Keratinocyte (primary cell): Measurements from ENCODE around the gene TTC16. TPM values are rescaled to one million over a fixed set of nuclear protein-coding genes. Genes with fewer than 3 reads are reported as not detected.

ENCODE experiments used
- DNase-seq: peaks from one replicate; pipeline ENCODE4 v3.0.0-alpha.2; 2011; ENCODE audit warnings: low read depth, missing footprints, low spot score
- FAIRE-seq: peaks from 2 replicates; lab custom pipeline; 2011; peaks lifted over from hg19 to GRCh38; lab: Jason Lieb, UNC
- H2AFZ ChIP-seq: 2 replicates; pipeline ENCODE4 v1.6.0; 2012; ENCODE audit warnings: low read length, control low read depth, inconsistent platforms; ENCODE audit not compliant: control insufficient read depth
- H3K27ac ChIP-seq: 2 replicates; pipeline ENCODE4 v1.5.1; 2011; ENCODE audit warnings: low read length; ENCODE audit not compliant: control insufficient read depth, insufficient read depth
- H3K27me3 ChIP-seq: 3 replicates; pipeline ENCODE4 v1.6.0; 2011; ENCODE audit warnings: low read length; ENCODE audit not compliant: control insufficient read depth, insufficient read depth; ENCODE audit errors: extremely low read depth
- H3K36me3 ChIP-seq, 2 experiments: 2 replicates in 1 of 2; 3 replicates in 1 of 2; pipeline ENCODE4 v1.5.1; 2011; ENCODE audit warnings: low read length in 2 of 2, mild to moderate bottlenecking in 1 of 2; ENCODE audit not compliant: control insufficient read depth in 2 of 2, insufficient read depth in 2 of 2; ENCODE audit errors: extremely low read depth in 1 of 2
- H3K4me1 ChIP-seq: 3 replicates; pipeline ENCODE4 v1.5.1; 2011; ENCODE audit warnings: low read length; ENCODE audit not compliant: control insufficient read depth, insufficient read depth; ENCODE audit errors: extremely low read depth
- H3K4me2 ChIP-seq: 3 replicates; pipeline ENCODE4 v1.6.0; 2011; ENCODE audit warnings: low read depth, low read length; ENCODE audit not compliant: control insufficient read depth, insufficient read depth; ENCODE audit errors: extremely low read depth
- H3K4me3 ChIP-seq, 3 experiments: fragments of 200-600 bp in 1 of 3; sonication (generic) in 1 of 3; 2 replicates in 2 of 3; 3 replicates in 1 of 3; pipeline ENCODE4 v1.5.1; 2011 to 2016; ENCODE audit warnings: low read length in 3 of 3, mild to moderate bottlenecking in 3 of 3, control low read depth in 2 of 3, inconsistent platforms in 1 of 3, low read depth in 1 of 3, mixed read lengths in 1 of 3, mixed run types in 1 of 3, moderate library complexity in 1 of 3; ENCODE audit not compliant: control insufficient read depth in 2 of 3, insufficient read depth in 2 of 3; ENCODE audit errors: extremely low read depth in 1 of 3
- H3K79me2 ChIP-seq: 2 replicates; pipeline ENCODE4 v1.6.0; 2012; ENCODE audit warnings: low read length; ENCODE audit not compliant: control insufficient read depth, insufficient read depth
- H3K9ac ChIP-seq: 3 replicates; pipeline ENCODE4 v1.6.0; 2011; ENCODE audit warnings: low read length; ENCODE audit not compliant: control insufficient read depth, insufficient read depth; ENCODE audit errors: extremely low read depth
- H3K9me1 ChIP-seq: 3 replicates; pipeline ENCODE4 v1.6.0; 2011; ENCODE audit warnings: low read length; ENCODE audit not compliant: control insufficient read depth, insufficient read depth; ENCODE audit errors: extremely low read depth
- H3K9me3 ChIP-seq: 2 replicates; pipeline ENCODE4 v1.5.1; 2012; ENCODE audit warnings: low read depth, low read length; ENCODE audit not compliant: control insufficient read depth
- H4K20me1 ChIP-seq: 3 replicates; pipeline ENCODE4 v1.6.0; 2011; ENCODE audit warnings: low read length; ENCODE audit not compliant: control insufficient read depth, insufficient read depth; ENCODE audit errors: extremely low read depth
- EZH2 ChIP-seq: IDR thresholded peaks from one replicate; pipeline ENCODE4 v1.6.1; 2012; ENCODE audit warnings: inconsistent platforms, mild to moderate bottlenecking, low read length, moderate library complexity
- dilution Hi-C: fragments of 300-500 bp; cut with MboI; formaldehyde crosslinking; loops from one replicate; pipeline ENCODE4 v1.7.0; 2020; ENCODE audit warnings: low sequenced_read_pairs; ENCODE audit not compliant: extremely low pct_ligation_motif_present
- polyA plus RNA-seq, 5 experiments: library from polyadenylated mRNA; depleted of rRNA in 3 of 5; stranded (reverse) in 3 of 5; stranded (forward) in 1 of 5; unstranded in 1 of 5; fragments of >200 nt; gene quantifications; 1 replicate in 1 of 5; 2 replicates in 3 of 5; 3 replicates in 1 of 5; pipeline versions ENCODE4 v1.2.1 to v1.2.3, GENCODE V29; 2011 to 2012; ENCODE audit warnings: missing spikeins in 2 of 5, low read depth in 1 of 5, low replicate concordance in 1 of 5
- TF ChIP-seq, protein P1 (sequence below), 3 experiments: IDR thresholded peaks in 1 of 3; conservative IDR thresholded peaks in 1 of 3; optimal IDR thresholded peaks in 1 of 3; 2 replicates in 2 of 3; 3 replicates in 1 of 3; pipeline versions ENCODE3 to v1.5.1; 2011; ENCODE audit warnings: low read length in 3 of 3, mild to moderate bottlenecking in 3 of 3, moderate library complexity in 2 of 3, control low read depth in 1 of 3, inconsistent platforms in 1 of 3; ENCODE audit not compliant: insufficient read depth in 2 of 3; ENCODE audit errors: extremely low read depth in 1 of 3

The TTC16 gene
- polyA plus RNA-seq, 1 donor (not counting 4 experiments of a cell fraction or from before 2014, with no cell fraction given) = not detected

DNA sequence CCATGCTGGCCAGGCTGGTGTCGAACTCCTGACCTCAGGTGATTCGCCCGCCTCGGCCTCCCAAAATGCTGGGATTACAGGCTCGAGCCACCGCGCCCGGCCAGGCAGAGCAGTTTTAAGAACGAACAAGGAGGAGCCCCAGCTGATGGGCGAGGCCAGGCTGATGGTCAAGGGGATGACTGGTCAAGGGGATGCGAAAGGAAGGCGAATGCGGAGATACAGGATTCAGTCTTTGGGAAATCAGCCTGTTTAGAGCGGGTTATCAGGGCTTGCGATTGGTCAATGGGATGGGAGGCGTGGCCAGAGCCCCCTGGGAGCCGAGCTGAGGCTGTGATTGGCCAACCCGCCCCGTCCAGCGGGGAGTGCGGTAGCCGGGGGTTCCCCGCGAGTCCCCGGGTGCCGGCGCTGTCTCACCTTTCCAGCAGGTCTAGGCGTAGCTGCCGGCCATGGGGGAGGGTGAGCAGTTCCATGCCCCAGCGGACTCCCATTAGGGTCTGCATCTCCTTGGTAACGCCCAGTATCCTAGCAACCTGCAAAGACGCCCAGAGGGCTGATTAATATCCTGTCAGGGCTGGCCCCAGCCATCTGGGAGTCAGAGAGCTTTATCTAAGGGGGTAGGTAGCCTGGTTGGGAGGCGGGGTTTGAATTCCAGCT, 26.7 kb downstream of the TTC16 start:
- no peak for TF ChIP-seq EZH2
- TF ChIP-seq, protein P1, sequence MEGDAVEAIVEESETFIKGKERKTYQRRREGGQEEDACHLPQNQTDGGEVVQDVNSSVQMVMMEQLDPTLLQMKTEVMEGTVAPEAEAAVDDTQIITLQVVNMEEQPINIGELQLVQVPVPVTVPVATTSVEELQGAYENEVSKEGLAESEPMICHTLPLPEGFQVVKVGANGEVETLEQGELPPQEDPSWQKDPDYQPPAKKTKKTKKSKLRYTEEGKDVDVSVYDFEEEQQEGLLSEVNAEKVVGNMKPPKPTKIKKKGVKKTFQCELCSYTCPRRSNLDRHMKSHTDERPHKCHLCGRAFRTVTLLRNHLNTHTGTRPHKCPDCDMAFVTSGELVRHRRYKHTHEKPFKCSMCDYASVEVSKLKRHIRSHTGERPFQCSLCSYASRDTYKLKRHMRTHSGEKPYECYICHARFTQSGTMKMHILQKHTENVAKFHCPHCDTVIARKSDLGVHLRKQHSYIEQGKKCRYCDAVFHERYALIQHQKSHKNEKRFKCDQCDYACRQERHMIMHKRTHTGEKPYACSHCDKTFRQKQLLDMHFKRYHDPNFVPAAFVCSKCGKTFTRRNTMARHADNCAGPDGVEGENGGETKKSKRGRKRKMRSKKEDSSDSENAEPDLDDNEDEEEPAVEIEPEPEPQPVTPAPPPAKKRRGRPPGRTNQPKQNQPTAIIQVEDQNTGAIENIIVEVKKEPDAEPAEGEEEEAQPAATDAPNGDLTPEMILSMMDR (optimal IDR thresholded peaks at IDR 0.05 in 1 of 3, IDR thresholded peaks at IDR 0.05 in 1 of 3, conservative IDR thresholded peaks at IDR 0.05 in 1 of 3; ENCODE audit: extremely low read depth in 1 of 3, insufficient read depth in 2 of 3, low read length in 3 of 3) = no peak
- Histone ChIP-seq H3K36me3 (no peaks in the 10 kb centered on the region), H3K27ac (no peak overlapping the region), H4K20me1 (no peaks in the 10 kb centered on the region), H3K9me1 (no peaks in the 10 kb centered on the region), H3K4me2 (no peak overlapping the region), H3K79me2 (no peaks in the 10 kb centered on the region), H2AFZ (no peak overlapping the region), H3K27me3 (no peaks in the 10 kb centered on the region), H3K4me1 (peaks cover 13% of the 10 kb centered on the region), H3K4me3 (no peak overlapping the region), H3K9ac (no peak overlapping the region), H3K9me3 (no peaks in the 10 kb centered on the region)
- FAIRE-seq (no peak), DNase-seq (no peak)
- dilution Hi-C loops = no loop called here

DNA sequence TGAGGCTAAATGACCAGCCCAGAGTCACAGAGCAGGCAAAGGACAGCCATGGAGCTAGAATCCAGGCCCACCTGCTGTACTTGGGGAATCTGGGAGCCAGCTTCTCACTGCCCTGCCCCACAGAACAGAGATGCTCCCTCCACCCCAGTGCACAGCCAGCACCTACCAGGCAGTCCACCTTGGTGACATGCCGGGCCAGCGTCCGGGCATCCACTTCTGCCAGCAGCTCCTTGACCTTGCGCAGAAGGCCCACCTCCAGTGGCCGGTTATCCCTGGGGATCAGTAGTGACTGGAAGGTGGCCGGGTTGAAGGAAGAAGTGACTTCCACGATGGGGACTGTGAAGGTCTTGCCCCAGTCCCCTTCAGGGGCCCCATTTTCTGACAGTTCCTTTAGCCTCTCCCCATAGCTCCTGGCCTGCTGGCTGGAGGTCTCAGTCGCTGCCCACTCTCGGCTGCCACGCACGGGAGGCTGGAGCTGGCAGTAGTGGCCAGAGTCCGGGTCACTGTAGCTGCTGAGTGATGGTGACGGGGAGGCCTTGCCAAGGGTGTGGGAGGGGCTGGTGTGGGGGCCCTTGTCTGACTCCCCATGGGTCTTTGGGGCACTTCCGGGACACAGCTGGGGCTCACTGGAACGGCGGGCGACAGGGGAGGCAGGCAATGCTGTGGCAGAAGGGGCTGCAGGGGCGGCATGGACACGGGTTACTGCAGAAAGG, 28.7 kb downstream of the TTC16 start:
- Histone ChIP-seq H4K20me1 (no peaks in the 10 kb centered on the region), H3K36me3 (no peaks in the 10 kb centered on the region), H3K4me2 (no peak overlapping the region), H3K4me1 (peaks cover 13% of the 10 kb centered on the region), H3K27me3 (no peaks in the 10 kb centered on the region), H3K27ac (no peak overlapping the region), H3K9ac (no peak overlapping the region), H2AFZ (no peak overlapping the region), H3K9me1 (no peaks in the 10 kb centered on the region), H3K4me3 (no peak overlapping the region), H3K79me2 (no peaks in the 10 kb centered on the region), H3K9me3 (no peaks in the 10 kb centered on the region)
- TF ChIP-seq EZH2 = no peak
- TF ChIP-seq, protein P1 (optimal IDR thresholded peaks at IDR 0.05 in 1 of 3, IDR thresholded peaks at IDR 0.05 in 1 of 3, conservative IDR thresholded peaks at IDR 0.05 in 1 of 3; ENCODE audit: extremely low read depth in 1 of 3, insufficient read depth in 2 of 3, low read length in 3 of 3) = no peak
- no peak for DNase-seq
- dilution Hi-C loops = no loop called here
- FAIRE-seq = no peak
